ENCODE results near the gene CFAP251.

DNA sequence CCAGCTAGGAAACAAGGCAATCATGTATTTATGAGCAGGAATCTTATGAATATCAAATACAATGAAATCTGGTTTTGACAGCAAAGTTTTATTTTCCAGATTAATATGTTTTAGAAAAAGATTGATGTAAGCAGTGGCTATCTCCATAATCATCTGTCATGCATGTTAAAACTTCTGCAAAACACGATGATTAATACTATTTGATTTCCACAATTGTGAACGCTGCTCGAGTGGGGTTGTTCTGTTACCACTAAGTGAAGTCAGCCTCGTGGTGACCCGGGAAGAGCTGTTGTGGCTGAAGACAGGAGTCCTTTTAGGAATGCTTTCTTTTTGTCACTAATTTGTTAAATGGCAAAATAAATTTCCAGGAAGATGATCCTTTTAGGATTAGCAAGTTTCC is 9.4 kb downstream of the CFAP251 start:
- TF ChIP-seq TCF7L2 (IDR thresholded peaks at IDR 0.05; ENCODE audit: borderline replicate concordance, extremely low read depth, insufficient read depth, insufficient read length) (no peak), EZH2phosphoT487 (IDR thresholded peaks at IDR 0.05; ENCODE audit: borderline replicate concordance) (no peak), POLR2A (IDR thresholded peaks at IDR 0.05; ENCODE audit: borderline replicate concordance, extremely low read depth, insufficient read depth, insufficient read length) (no peak), POLR2AphosphoS5 (IDR thresholded peaks at IDR 0.05; ENCODE audit: low read depth, low read length) (no peak), FOSL1 (IDR thresholded peaks at IDR 0.05; ENCODE audit: low read depth) (no peak), SRF (IDR thresholded peaks at IDR 0.05; ENCODE audit: low read depth) (no peak), YY1 (IDR thresholded peaks at IDR 0.05; ENCODE audit: extremely low read depth, insufficient replicate concordance, low read depth, low read length) (no peak)
- TF ChIP-seq, protein P1, sequence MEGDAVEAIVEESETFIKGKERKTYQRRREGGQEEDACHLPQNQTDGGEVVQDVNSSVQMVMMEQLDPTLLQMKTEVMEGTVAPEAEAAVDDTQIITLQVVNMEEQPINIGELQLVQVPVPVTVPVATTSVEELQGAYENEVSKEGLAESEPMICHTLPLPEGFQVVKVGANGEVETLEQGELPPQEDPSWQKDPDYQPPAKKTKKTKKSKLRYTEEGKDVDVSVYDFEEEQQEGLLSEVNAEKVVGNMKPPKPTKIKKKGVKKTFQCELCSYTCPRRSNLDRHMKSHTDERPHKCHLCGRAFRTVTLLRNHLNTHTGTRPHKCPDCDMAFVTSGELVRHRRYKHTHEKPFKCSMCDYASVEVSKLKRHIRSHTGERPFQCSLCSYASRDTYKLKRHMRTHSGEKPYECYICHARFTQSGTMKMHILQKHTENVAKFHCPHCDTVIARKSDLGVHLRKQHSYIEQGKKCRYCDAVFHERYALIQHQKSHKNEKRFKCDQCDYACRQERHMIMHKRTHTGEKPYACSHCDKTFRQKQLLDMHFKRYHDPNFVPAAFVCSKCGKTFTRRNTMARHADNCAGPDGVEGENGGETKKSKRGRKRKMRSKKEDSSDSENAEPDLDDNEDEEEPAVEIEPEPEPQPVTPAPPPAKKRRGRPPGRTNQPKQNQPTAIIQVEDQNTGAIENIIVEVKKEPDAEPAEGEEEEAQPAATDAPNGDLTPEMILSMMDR (IDR thresholded peaks at IDR 0.05 in 2 of 3, conservative IDR thresholded peaks at IDR 0.05 in 1 of 3; ENCODE audit: borderline replicate concordance in 1 of 3, insufficient read depth in 1 of 3, low read depth in 2 of 3, low read length in 2 of 3) = no peak
- TF ChIP-seq, protein P2, sequence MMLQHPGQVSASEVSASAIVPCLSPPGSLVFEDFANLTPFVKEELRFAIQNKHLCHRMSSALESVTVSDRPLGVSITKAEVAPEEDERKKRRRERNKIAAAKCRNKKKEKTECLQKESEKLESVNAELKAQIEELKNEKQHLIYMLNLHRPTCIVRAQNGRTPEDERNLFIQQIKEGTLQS (IDR thresholded peaks at IDR 0.05) = no peak
- TF ChIP-seq, protein P3, sequence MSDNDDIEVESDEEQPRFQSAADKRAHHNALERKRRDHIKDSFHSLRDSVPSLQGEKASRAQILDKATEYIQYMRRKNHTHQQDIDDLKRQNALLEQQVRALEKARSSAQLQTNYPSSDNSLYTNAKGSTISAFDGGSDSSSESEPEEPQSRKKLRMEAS (IDR thresholded peaks at IDR 0.05) = no peak

Data from HCT116 (cell line).